ENCODE results near the gene TMEM87A. TPM values are rescaled to one million over a fixed set of nuclear protein-coding genes. Genes with fewer than 3 reads are reported as not detected.
A peak's percentile ranks its signal among the peaks of the same experiment; 100 is the strongest.

TMEM87A gene
- total RNA-seq, 3 donors from 2014 or later, result 64.2 to 96.7 (median 93.6) TPM

DNA sequence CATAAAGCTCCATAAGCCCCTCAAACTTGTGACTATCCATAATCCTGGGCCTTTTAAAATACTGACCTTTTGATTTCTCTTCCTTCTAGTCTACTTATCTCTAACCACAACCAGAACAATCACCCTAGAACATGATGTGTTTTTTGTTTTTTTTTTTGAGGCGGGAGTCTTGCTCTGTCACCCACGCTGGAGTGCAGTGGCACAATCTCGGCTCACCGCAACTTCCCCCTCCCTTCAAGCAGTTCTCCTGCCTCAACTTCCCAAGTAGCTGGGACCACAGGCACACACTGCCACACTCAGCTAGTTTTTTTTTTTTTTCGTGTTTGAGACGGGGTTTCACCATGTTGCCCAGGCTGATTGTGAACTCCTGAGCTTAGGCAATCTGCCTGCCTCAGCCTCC is 90.3 kb downstream of the TMEM87A start:
- intact Hi-C loops (cut with DNase I, micrococcal nuclease), result no loop called here
- H3K9me3 ChIP-seq, result no peaks in the 10 kb centered on the region
- H3K4me3 ChIP-seq, result no peak overlapping the region
- ATAC-seq (no peak), DNase-seq (no peak)
- no peaks in the 10 kb centered on the region for H3K4me1 ChIP-seq (ENCODE audit: low read depth)
- peaks cover 2% of the 10 kb centered on the region for H3K36me3 ChIP-seq (ENCODE audit: low read depth)
- TF ChIP-seq, protein P1, sequence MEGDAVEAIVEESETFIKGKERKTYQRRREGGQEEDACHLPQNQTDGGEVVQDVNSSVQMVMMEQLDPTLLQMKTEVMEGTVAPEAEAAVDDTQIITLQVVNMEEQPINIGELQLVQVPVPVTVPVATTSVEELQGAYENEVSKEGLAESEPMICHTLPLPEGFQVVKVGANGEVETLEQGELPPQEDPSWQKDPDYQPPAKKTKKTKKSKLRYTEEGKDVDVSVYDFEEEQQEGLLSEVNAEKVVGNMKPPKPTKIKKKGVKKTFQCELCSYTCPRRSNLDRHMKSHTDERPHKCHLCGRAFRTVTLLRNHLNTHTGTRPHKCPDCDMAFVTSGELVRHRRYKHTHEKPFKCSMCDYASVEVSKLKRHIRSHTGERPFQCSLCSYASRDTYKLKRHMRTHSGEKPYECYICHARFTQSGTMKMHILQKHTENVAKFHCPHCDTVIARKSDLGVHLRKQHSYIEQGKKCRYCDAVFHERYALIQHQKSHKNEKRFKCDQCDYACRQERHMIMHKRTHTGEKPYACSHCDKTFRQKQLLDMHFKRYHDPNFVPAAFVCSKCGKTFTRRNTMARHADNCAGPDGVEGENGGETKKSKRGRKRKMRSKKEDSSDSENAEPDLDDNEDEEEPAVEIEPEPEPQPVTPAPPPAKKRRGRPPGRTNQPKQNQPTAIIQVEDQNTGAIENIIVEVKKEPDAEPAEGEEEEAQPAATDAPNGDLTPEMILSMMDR (IDR thresholded peaks at IDR 0.05), result no peak

DNA sequence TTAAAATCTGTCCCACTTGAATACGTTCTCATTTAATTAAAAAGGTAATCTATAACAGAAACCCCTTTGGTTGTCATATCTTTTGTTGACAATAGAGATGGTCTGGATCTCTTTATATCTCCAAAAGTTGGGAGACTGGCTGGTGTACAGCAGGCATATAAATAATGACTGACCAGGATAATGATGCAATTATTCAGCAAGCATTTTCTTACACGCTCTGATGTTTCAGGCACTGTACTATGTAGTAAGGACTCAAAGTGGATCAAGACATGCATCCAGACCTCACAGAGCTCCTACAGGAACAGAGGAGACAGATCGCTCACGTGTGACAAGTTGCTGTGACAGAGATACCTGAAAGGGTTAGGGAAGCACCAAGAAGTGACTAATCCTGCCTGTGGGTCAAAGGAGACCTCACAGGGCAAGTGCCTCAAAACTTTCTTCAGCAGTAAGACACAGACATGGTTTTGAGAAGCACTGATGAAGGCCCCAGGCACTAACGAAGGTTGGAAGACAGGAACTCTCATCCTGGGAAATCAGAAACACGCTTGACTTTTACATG is 90.8 kb downstream of the TMEM87A start:
- H3K36me3 ChIP-seq (ENCODE audit: low read depth), result peaks cover 6% of the 10 kb centered on the region
- no peaks in the 10 kb centered on the region for H3K9me3 ChIP-seq
- no peak for ATAC-seq
- H3K4me1 ChIP-seq (ENCODE audit: low read depth), result no peaks in the 10 kb centered on the region
- TF ChIP-seq, protein P1 (IDR thresholded peaks at IDR 0.05), result no peak
- DNase-seq, result no peak
- intact Hi-C loops (cut with DNase I, micrococcal nuclease), result no loop called here
- H3K4me3 ChIP-seq, result no peak overlapping the region

DNA sequence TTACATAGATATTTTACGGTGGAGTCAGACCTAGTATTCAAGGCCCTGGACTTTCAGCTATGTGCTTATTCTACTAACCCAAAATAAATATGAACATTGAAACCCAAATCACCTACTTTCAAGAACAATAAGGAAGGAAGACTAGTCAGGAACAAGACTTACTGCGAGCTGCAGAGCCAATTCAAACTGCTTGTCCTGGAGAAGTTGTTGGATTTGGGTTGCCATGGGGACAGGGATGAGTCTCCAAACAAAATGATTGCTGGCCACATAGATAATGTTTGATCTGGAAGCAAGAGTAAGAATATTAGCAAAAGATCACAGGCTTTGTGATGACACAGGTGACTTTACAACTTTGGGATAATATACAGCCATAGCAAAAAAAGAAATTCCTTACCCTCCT is 95.2 kb downstream of the TMEM87A start:
- TF ChIP-seq, protein P1 (IDR thresholded peaks at IDR 0.05), result no peak
- intact Hi-C loops (cut with DNase I, micrococcal nuclease), result no loop called here
- Histone ChIP-seq H3K36me3 (ENCODE audit: low read depth) (peaks cover 6% of the 10 kb centered on the region), H3K4me1 (ENCODE audit: low read depth) (no peaks in the 10 kb centered on the region), H3K4me3 (no peak overlapping the region), H3K9me3 (no peaks in the 10 kb centered on the region)
- DNase-seq (no peak), ATAC-seq (peak; percentile 36)

DNA sequence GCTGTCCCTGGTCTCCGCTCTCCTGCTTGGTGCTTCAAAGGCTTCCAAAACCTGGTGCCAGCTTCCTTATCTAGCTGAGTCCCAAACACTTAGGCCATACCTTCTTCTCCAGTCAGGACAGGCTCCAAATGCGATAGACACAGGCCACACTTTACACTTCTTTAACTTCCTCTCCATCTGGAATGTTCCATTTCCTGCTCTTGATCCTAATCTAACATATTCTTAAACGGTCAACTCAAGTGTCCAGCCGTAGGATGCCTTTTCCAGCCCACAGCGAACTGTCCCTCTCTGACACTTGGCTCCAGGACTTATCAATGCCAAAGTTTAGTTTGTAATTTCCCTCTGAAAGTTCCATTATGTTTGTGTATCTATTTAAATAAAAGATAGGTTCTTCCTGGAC is 97.6 kb downstream of the TMEM87A start:
- no peak overlapping the region for H3K4me3 ChIP-seq
- H3K36me3 ChIP-seq (ENCODE audit: low read depth), result peaks cover 6% of the 10 kb centered on the region
- no peaks in the 10 kb centered on the region for H3K9me3 ChIP-seq
- intact Hi-C loops (cut with DNase I, micrococcal nuclease), result no loop called here
- H3K4me1 ChIP-seq (ENCODE audit: low read depth), result no peaks in the 10 kb centered on the region
- TF ChIP-seq, protein P1 (IDR thresholded peaks at IDR 0.05), result no peak
- ATAC-seq (no peak), DNase-seq (no peak)

DNA sequence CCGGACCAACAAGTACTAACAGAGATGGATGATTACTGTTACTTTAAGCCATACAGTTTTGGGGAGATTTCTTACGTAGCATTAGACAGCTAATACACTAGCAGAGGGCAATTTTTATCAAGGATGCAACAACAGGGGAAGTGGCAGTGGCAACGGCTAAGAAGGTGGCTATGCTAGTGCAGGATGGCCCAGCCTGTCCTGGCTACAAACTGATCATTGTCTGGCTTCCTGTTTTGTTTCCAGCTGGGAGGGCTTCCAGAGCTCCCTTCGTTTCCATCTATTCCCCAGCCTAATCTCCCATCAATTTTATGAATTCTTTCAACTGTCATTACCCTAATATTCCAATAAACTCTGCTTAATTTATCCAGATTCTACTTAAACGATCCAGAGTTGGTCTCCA is 100.8 kb downstream of the TMEM87A start:
- TF ChIP-seq, protein P1 (IDR thresholded peaks at IDR 0.05), result no peak

DNA sequence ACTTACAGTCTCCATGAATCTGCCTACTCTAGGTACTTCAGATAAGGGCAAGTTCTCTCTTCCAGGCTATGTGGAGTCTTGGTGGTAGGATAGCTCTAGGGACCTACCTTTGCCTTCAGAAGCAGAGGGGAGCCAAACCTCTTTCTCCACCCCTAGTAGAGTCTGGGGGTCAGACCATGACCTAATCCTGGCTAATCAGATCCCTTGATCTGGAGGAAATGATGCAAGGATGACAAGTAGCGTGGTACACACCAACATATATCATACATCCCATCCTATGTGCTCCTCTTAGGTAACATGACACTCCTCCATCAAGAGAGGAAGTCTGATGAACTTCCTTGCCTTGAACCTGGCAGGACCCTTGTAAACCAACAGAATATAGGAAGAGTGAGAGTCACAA is 101.4 kb downstream of the TMEM87A start:
- intact Hi-C loops (cut with DNase I, micrococcal nuclease), result no loop called here
- no peak for ATAC-seq
- no peak for DNase-seq
- Histone ChIP-seq H3K36me3 (ENCODE audit: low read depth) (no peaks in the 10 kb centered on the region), H3K4me3 (no peak overlapping the region), H3K9me3 (no peaks in the 10 kb centered on the region), H3K4me1 (ENCODE audit: low read depth) (no peaks in the 10 kb centered on the region)
- TF ChIP-seq, protein P1 (IDR thresholded peaks at IDR 0.05), result no peak

More for the DNA sequence above, 100.8 kb downstream of the TMEM87A start:
- Histone ChIP-seq H3K4me1 (ENCODE audit: low read depth) (no peaks in the 10 kb centered on the region), H3K4me3 (no peak overlapping the region), H3K36me3 (ENCODE audit: low read depth) (no peaks in the 10 kb centered on the region), H3K9me3 (no peaks in the 10 kb centered on the region)
- ATAC-seq, result no peak
- intact Hi-C loops (cut with DNase I, micrococcal nuclease), result no loop called here
- DNase-seq, result no peak

Data from mucosa of descending colon (tissue), 3 donors.